HS-5 (cell line): ENCODE data around the gene SKIC8.

Experiments used
- DNase-seq: peaks from one replicate; pipeline ENCODE4 v3.0.0-alpha.2; 2012; ENCODE audit warnings: low read depth

Gene SKIC8

GRCh38 chr15:78321786-78322185 is 22.4 kb upstream of the SKIC8 start:
- no peak for DNase-seq

GRCh38 chr15:78321041-78321570 is 21.7 kb upstream of the SKIC8 start:
- DNase-seq: no peak

- DNase-seq: no peak
These were observed 20.8 kb upstream of the SKIC8 start for GRCh38 chr15:78320183-78320582.

- no peak for DNase-seq
These were observed 20.2 kb upstream of the SKIC8 start for GRCh38 chr15:78319588-78319987.

- no peak for DNase-seq
These were observed 17.9 kb upstream of the SKIC8 start for GRCh38 chr15:78317145-78317836.

GRCh38 chr15:78316283-78317083 is 17.1 kb upstream of the SKIC8 start:
- no peak for DNase-seq

- DNase-seq: no peak
These were observed 16.4 kb upstream of the SKIC8 start for GRCh38 chr15:78315686-78316282.

- no peak for DNase-seq
These were observed 14.8 kb upstream of the SKIC8 start for GRCh38 chr15:78314181-78314581.

- no peak for DNase-seq
These were observed 14.0 kb upstream of the SKIC8 start for GRCh38 chr15:78313383-78313782.

GRCh38 chr15:78312957-78313356 is 13.5 kb upstream of the SKIC8 start:
- no peak for DNase-seq

- no peak for DNase-seq
These were observed 13.1 kb upstream of the SKIC8 start for GRCh38 chr15:78312536-78312935.

GRCh38 chr15:78311292-78311691 is 11.9 kb upstream of the SKIC8 start:
- no peak for DNase-seq

GRCh38 chr15:78308422-78309032 is 9.1 kb upstream of the SKIC8 start:
- DNase-seq: no peak

GRCh38 chr15:78307976-78308375 is 8.6 kb upstream of the SKIC8 start:
- DNase-seq: no peak

GRCh38 chr15:78306176-78306774 is 6.9 kb upstream of the SKIC8 start:
- peak; percentile 54 for DNase-seq

- no peak for DNase-seq
These were observed 5.0 kb upstream of the SKIC8 start for GRCh38 chr15:78304216-78305066.

- peak; percentile 92 for DNase-seq
These were observed 3.3 kb upstream of the SKIC8 start for GRCh38 chr15:78302579-78303312.

- DNase-seq: no peak
These were observed 2.4 kb upstream of the SKIC8 start for GRCh38 chr15:78301828-78302227.

- DNase-seq: no peak
These were observed 1.9 kb upstream of the SKIC8 start for GRCh38 chr15:78301326-78301725.

GRCh38 chr15:78292219-78292618 is 7.2 kb downstream of the SKIC8 start:
- no peak for DNase-seq
